Stomach smooth muscle (tissue), 2 donors: Measurements from ENCODE around the gene HMG20B.

Experiments
- H3K27ac ChIP-seq: one replicate; pipeline ENCODE4 v1.7.0; 2013; ENCODE audit warnings: mild to moderate bottlenecking, low read length, inconsistent platforms
- H3K27me3 ChIP-seq, 2 donors: one replicate each; pipeline ENCODE4 v1.7.0; 2013; ENCODE audit warnings: low read length in 2 of 2; ENCODE audit not compliant: insufficient read depth in 2 of 2, control insufficient read depth in 1 of 2
- H3K36me3 ChIP-seq, 2 donors: one replicate each; pipeline ENCODE4 v1.7.0; 2013; ENCODE audit warnings: low read length in 2 of 2; ENCODE audit not compliant: control insufficient read depth in 2 of 2, insufficient read depth in 2 of 2
- H3K4me1 ChIP-seq: one replicate; pipeline ENCODE4 v1.7.0; 2013; ENCODE audit warnings: low read length; ENCODE audit not compliant: control insufficient read depth, insufficient read depth
- H3K4me3 ChIP-seq, 2 donors: one replicate each; pipeline ENCODE4 v1.7.0; 2013; ENCODE audit warnings: low read length in 2 of 2
- H3K9ac ChIP-seq, 2 donors: one replicate each; pipeline ENCODE4 v1.7.0; 2013; ENCODE audit warnings: low read length in 2 of 2, mild to moderate bottlenecking in 1 of 2
- H3K9me3 ChIP-seq, 2 donors: one replicate each; pipeline ENCODE4 v1.7.0; 2013; ENCODE audit warnings: low read length in 2 of 2; ENCODE audit not compliant: control insufficient read depth in 2 of 2
- donor health status: healthy.
- donor health status: Pancreatic carcinoma.

Gene HMG20B

DNA sequence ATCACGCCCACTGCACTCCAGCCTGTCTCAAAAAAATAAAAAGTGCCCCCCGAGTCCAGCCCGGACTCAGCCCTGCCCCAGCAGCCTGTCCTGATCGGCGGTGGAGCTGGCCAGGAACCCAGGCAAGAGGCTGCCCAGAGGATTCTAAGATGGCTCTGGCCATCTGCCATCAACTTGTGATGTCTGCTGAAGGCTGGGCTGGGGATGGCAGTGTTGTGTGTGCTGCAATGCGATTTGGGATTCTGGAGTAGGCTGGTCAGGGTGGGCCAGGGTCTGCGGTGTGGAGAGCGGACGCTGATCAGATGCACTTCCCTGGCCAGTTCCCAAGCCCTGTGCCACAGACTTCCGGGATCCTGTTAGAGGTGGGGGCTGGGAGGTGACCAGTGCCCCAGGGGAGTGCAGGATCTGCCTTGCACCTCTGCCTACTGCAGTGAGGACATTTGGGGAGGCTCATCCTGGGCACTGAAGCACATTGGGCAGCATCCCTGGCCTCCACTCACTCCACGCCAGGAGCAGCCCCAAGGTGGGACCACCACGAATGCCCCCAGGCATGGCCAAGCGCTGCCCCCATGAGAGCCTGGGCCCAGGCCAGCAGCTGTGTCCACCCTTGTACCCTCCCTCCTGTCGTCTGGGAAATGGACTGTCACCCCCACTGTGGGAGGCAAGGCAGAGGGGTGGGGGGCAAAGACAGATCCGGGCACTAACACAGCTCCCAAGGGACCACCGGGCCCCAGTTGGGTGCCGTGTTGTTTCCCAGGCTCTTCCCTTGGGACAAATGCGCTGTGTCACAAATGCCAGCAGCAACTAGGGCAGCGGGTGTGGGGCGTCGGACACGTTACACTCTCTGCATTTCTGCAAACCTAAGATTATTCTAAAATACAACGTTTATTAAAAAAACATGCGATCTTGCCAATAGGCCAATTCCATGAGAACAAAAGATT, 37.3 kb downstream of the HMG20B start:
- Histone ChIP-seq H3K4me1 (peaks cover 62% of the 10 kb centered on the region), H3K9me3 (no peaks in the 10 kb centered on the region), H3K4me3 (no peak overlapping the region), H3K36me3 (peaks cover 4 to 9% of the 10 kb centered on the region in 2 donors), H3K27me3 (peaks cover 0 to 5% of the 10 kb centered on the region in 2 donors), H3K27ac (no peak overlapping the region), H3K9ac (no peak overlapping the region)

DNA sequence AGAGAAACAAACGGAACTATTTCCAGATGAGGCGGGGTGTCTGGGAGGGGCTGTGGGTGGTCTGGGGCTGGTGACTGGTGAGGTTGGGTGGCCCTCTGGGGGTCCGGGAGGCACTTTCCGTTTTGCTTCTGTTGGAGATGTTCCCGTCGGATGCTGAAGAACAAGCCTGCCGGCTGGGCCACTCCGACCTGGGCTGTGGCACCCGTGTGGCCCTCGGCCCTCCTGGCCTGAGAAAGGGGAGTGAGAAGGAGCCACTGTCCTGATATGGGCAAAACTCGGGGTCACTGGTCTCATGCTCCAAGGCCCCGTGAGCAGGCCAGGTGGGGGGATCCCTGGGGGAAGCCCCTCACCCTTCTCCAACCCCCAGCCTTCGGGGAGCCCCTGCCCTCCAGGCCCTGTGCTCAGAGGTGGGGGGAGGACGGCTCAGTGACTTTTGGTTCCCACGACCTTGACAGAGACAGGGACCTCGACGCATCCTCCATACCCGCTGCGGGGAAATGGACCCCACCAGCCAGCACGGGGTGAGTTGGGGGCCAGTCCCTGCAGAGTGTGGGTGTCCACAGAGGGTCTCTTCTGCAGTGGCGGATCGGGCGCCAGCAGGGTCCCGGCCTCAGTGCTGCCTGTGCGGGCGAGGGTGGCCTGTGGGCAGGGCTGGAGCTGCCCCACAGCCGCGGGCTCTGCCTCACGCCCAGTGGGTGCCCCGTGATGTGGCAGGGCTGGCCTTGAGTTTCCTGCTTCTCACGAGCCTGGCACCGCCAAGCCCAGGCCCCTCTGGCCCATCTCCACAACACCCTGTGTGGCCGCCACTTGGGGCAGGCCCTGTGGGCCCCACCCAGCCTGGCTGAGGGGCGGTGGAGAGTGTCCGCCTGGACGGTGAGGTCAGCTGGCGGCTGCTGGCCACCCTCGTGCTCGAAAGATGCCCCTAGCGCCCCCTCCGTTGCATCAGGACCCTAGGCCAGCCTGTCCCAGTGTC, 38.3 kb downstream of the HMG20B start:
- H3K27ac ChIP-seq = no peak overlapping the region
- H3K4me1 ChIP-seq = peaks cover 53% of the 10 kb centered on the region
- H3K9ac ChIP-seq = no peak overlapping the region
- H3K27me3 ChIP-seq = peaks cover 0 to under 1% of the 10 kb centered on the region in 2 donors
- no peaks in the 10 kb centered on the region for H3K9me3 ChIP-seq
- peaks cover 4 to 9% of the 10 kb centered on the region in 2 donors for H3K36me3 ChIP-seq
- H3K4me3 ChIP-seq = no peak overlapping the region

DNA sequence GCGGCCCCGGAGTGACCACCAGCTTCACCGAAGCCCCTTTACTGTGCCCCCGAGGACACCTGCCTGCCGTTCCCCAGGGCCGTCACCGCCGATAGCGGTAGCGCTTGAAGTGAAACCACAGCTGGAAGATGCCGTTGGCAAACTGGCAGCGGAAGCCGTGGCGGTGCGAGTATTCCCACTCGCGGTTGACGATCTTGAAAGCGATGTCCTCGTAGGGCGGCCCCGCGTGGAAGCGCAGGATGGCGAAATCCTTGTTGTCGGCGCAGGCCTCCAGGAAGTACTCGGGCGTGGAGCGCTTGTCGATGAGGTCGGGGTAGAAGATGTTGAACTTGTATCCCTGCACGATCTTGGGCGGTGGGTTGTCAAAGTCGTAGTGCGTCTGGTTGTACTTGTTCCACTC, 39.1 kb downstream of the HMG20B start:
- no peak overlapping the region for H3K4me3 ChIP-seq
- H3K36me3 ChIP-seq = peaks cover 4 to 9% of the 10 kb centered on the region in 2 donors
- H3K27me3 ChIP-seq = no peaks in the 10 kb centered on the region
- peaks cover 47% of the 10 kb centered on the region for H3K4me1 ChIP-seq
- no peak overlapping the region for H3K27ac ChIP-seq
- H3K9ac ChIP-seq = no peak overlapping the region
- no peaks in the 10 kb centered on the region for H3K9me3 ChIP-seq

DNA sequence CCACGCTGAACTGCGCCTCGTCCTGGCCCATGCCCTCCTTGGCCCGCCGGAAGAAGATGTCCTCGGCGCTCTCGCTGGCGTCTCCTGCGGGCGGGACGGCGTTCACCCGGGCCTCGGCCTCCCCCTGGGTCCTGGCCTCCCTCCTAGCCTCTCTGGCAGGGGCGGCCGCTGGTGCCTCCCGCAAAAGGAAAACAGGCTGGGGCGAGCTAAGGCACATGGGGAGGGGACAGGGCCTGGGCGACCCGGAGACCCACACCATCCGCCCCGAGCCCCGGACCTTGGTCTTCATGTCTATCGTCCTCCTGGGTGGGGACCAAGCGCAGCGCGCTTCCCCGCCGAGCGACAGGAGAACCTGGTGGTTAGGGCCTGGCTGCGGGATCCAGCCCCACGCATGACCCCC, 39.6 kb downstream of the HMG20B start:
- H3K4me1 ChIP-seq = peaks cover 42% of the 10 kb centered on the region
- no peak overlapping the region for H3K4me3 ChIP-seq
- no peak overlapping the region for H3K27ac ChIP-seq
- H3K27me3 ChIP-seq = no peaks in the 10 kb centered on the region
- H3K9me3 ChIP-seq = no peaks in the 10 kb centered on the region
- peaks cover 4 to 10% of the 10 kb centered on the region in 2 donors for H3K36me3 ChIP-seq
- no peak overlapping the region for H3K9ac ChIP-seq

DNA sequence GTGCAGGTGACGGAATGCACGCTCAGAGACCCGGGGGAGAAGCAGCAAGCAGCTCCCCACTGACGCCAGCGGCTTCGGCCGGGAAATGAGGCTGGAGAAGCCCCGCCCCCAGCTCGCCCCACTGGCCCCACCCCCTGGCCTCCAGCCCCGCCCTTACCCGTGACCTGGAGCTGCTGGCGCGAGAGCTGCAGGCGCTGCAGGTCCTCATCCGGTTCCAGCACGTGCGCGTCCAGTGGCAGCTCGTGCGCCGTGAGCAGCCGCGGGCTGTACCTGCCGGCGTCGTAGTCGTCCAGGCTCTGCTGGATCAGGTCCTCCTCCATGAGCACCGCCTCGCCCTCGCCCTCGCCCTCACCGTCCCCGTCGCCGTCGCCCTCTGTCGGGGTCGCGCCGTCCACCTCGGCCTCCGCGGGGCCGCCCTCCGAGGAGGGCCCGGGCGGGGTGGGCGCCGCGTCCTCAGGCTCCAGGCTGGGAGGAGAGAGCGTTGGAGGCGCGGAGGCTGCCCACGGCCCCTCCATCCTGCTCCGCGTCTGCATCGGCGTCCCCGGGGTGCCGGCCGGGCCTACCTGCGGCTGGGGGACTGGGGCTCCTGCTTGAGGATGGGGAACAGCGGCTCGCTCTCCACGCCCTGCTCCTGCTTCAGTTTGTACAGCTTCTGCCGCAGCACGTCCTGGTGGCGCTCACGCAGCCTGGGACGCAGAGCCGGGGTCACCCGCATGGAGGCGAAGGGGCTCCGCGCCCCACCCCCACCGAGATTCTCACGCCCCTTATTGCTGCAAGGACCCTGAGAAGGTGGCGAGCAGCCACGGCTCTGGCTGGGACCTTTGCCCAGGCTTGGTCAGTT, 40.4 kb downstream of the HMG20B start:
- no peak overlapping the region for H3K27ac ChIP-seq
- no peak overlapping the region for H3K9ac ChIP-seq
- H3K36me3 ChIP-seq = peaks cover 4 to 10% of the 10 kb centered on the region in 2 donors

DNA sequence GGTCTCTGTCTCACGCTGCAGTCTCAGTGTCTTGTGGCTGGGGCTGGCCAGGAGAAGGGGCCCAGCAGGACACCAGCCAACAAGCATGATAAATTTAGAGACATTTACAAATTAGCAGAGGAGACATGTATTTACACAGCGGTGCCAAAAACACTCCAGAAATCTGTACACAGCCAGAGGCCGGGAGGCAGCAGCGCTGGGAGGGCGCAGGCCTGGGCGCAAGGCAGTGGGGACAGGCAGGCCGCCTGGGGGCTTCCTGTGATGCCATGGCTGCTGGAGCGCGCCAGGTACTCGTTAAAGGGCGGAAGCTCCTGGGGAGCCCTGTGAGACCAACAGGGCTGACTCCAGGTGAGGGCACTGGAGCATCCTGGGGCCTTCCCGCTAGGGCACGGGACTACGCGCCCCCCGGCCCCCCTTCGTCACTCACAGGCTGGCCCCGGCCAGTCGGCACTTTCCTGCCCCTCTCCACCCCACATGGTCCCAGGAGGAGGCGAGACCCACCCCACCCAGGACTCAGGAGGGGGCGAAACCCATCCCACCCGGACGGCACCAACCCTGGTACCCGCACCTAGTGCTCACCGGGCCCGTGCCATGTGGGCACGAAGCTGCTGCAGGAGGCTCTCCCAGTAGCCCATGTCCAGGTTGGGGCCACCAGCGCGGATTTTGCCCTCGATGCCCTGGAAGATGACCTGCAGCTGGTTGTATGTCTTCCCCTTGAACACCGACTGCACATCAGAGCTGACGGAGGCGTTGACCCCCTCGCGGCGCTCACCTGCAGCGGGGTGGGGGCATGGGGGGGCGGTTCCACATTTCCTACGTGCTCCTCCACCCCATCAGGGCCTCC, 41.3 kb downstream of the HMG20B start:
- peaks cover 4 to 10% of the 10 kb centered on the region in 2 donors for H3K36me3 ChIP-seq
- no peaks in the 10 kb centered on the region for H3K27me3 ChIP-seq
- H3K4me3 ChIP-seq = no peak overlapping the region
- H3K4me1 ChIP-seq = peaks cover 32% of the 10 kb centered on the region
- no peak overlapping the region for H3K9ac ChIP-seq
- H3K27ac ChIP-seq = no peak overlapping the region
- H3K9me3 ChIP-seq = no peaks in the 10 kb centered on the region

More for the DNA sequence above, 40.4 kb downstream of the HMG20B start:
- no peaks in the 10 kb centered on the region for H3K27me3 ChIP-seq
- H3K4me1 ChIP-seq = peaks cover 35% of the 10 kb centered on the region
- no peak overlapping the region for H3K4me3 ChIP-seq
- no peaks in the 10 kb centered on the region for H3K9me3 ChIP-seq

DNA sequence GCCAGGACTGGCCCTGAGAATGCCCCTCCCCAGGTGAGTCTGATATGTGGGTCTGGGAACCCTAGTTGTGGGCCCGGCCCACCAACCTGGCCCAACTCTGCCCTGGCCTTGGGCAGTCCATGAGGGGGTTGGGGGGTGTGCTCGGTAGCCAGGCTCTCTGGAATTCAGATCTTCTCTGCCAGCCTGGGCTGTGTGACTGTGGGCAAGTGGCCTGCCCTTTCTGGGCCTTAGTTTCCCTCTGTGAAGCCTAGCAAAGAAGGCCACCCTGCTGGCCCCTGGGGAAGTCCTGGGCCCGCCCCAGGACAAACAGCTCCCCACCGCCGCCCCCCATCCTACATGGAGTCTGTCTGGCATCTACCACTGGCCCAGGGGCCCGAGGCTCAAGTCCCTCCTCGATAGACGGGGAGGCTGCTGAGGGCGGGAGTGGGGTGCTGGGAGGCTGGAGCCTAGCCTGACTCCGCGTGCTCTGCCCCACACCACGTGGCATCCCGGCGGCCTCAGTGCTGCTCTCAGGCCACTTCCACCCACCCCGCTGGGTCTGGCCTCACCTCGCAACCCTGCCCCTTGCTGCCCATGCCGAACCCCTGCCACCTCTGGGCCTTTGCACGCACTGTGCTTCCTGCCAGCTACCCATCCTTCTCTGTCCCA, 42.2 kb downstream of the HMG20B start:
- Histone ChIP-seq H3K27ac (no peak overlapping the region), H3K9me3 (no peaks in the 10 kb centered on the region), H3K4me1 (peaks cover 24% of the 10 kb centered on the region), H3K36me3 (peaks cover 4 to 12% of the 10 kb centered on the region in 2 donors), H3K9ac (no peak overlapping the region), H3K4me3 (no peak overlapping the region), H3K27me3 (no peaks in the 10 kb centered on the region)

DNA sequence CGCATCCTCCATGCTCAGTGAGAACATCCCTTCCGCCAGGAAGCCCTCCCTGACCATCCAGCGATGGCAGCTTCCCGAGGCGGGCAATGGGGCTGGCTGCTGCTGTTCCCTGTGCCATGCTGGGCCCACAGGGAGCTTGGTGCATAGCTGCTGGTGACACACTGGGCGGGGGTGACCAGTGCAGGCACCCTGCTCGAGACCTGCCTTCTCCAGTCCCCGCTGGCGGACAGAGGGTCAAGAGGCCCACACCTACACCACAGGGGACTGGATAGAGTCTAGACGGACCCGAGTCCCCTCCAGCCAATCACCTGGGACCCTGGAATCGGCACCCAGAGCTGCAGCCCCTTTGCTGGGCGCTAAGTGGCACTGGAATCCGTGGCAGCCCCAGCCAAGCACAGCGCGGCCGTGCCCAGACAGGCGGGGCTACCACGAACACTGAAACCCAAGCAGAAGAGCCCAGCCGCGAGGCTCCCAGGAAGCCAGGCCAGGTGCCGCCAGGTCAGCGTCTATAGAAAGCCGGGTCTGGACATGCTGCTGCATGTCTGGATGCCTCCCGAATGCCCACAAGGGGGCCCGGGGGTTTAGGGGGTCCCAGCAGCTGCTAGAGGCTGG, 42.9 kb downstream of the HMG20B start:
- H3K4me1 ChIP-seq = peaks cover 24% of the 10 kb centered on the region
- no peak overlapping the region for H3K9ac ChIP-seq
- H3K9me3 ChIP-seq = no peaks in the 10 kb centered on the region
- peaks cover 4 to 12% of the 10 kb centered on the region in 2 donors for H3K36me3 ChIP-seq
- H3K27ac ChIP-seq = no peak overlapping the region
- no peaks in the 10 kb centered on the region for H3K27me3 ChIP-seq
- no peak overlapping the region for H3K4me3 ChIP-seq

DNA sequence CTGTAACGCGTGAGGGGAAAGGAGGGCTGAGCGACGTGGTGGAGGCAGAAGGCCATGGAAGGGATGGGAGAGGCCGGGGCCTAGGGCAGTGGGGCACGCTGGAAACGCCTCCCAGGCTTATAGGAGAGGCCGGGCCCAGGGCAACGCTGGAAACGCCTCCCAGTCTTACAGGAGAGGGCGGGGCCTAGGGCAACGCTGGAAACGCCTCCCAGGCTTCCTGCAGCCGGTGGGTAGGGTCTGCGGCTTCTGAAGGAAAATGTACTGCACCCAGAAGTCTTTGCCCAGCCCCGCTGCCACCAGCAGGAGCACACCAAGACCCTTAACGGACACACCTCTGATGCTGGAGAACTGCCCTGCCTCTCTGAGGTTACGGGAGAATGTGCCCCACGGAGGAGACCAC, 44.7 kb downstream of the HMG20B start:
- Histone ChIP-seq H3K36me3 (peaks cover 3 to 4% of the 10 kb centered on the region in 2 donors), H3K27me3 (no peaks in the 10 kb centered on the region), H3K9me3 (no peaks in the 10 kb centered on the region), H3K9ac (no peak overlapping the region), H3K27ac (no peak overlapping the region), H3K4me3 (no peak overlapping the region), H3K4me1 (peaks cover 24% of the 10 kb centered on the region)
